Liver (tissue), 9 donors: ENCODE results near the gene TPRG1L. TPM values are rescaled to one million over a fixed set of nuclear protein-coding genes. Genes with fewer than 3 reads are reported as not detected.

Experiments used
- DNase-seq: peaks from one replicate; pipeline ENCODE4 v3.0.0-alpha.2; 2017; ENCODE audit warnings: low spot score
- H3K27ac ChIP-seq, 2 donors: one replicate each; pipeline ENCODE4 v1.7.0; 2013; ENCODE audit warnings: inconsistent platforms in 2 of 2, low read length in 2 of 2, control low read depth in 1 of 2, low read depth in 1 of 2, mild to moderate bottlenecking in 1 of 2
- H3K27me3 ChIP-seq, 4 donors: one replicate each; pipeline versions ENCODE4 v1.6.1 to v1.7.0; 2013; ENCODE audit warnings: low read length in 3 of 4, inconsistent platforms in 1 of 4, mild to moderate bottlenecking in 1 of 4, moderate library complexity in 1 of 4; ENCODE audit not compliant: control insufficient read depth in 4 of 4, insufficient read depth in 4 of 4
- H3K36me3 ChIP-seq, 4 donors: one replicate each; pipeline versions ENCODE4 v1.6.1 to v1.7.0; 2013; ENCODE audit warnings: low read length in 3 of 4, mild to moderate bottlenecking in 3 of 4, low read depth in 1 of 4, moderate library complexity in 1 of 4; ENCODE audit not compliant: control insufficient read depth in 4 of 4, insufficient read depth in 3 of 4
- H3K4me1 ChIP-seq, 4 donors: one replicate each; pipeline versions ENCODE4 v1.6.1 to v1.7.0; 2013; ENCODE audit warnings: low read length in 3 of 4, mild to moderate bottlenecking in 3 of 4, moderate library complexity in 1 of 4; ENCODE audit not compliant: control insufficient read depth in 4 of 4, insufficient read depth in 4 of 4
- H3K4me3 ChIP-seq, 3 donors: one replicate each; pipeline versions ENCODE4 v1.6.1 to v1.7.0; 2013; ENCODE audit warnings: low read length in 3 of 3, control low read depth in 1 of 3, low read depth in 1 of 3, mild to moderate bottlenecking in 1 of 3
- H3K9ac ChIP-seq, 2 donors: one replicate each; pipeline ENCODE4 v1.7.0; 2013; ENCODE audit warnings: low read length in 2 of 2, mild to moderate bottlenecking in 2 of 2, moderate library complexity in 2 of 2, control low read depth in 1 of 2, low read depth in 1 of 2
- H3K9me3 ChIP-seq, 4 donors: one replicate each; pipeline versions ENCODE4 v1.6.1 to v1.7.0; 2013; ENCODE audit warnings: low read length in 3 of 4; ENCODE audit not compliant: control insufficient read depth in 4 of 4
- ATF3 ChIP-seq: IDR thresholded peaks from 2 replicates; pipeline ENCODE4 v1.6.1; 2016; ENCODE audit warnings: antibody characterized with exemption
- CTCF ChIP-seq: fragments of 150-350 bp; IDR thresholded peaks from 2 replicates; pipeline ENCODE4 v1.5.1; 2017; ENCODE audit warnings: improper control_type of control experiment, low read depth, low read length; ENCODE audit not compliant: missing input control
- EGR1 ChIP-seq, 2 donors: IDR thresholded peaks; 2 replicates each; pipeline ENCODE4 v1.6.1; 2016 to 2018; ENCODE audit warnings: antibody characterized with exemption in 2 of 2, low read depth in 2 of 2
- FOXA1 ChIP-seq: IDR thresholded peaks from 2 replicates; pipeline ENCODE4 v1.6.1; 2016; ENCODE audit warnings: antibody characterized with exemption
- FOXA2 ChIP-seq: IDR thresholded peaks from 2 replicates; pipeline ENCODE4 v1.6.1; 2016; ENCODE audit warnings: antibody characterized with exemption
- GABPA ChIP-seq, 2 donors: IDR thresholded peaks in 1 of 2; conservative IDR thresholded peaks in 1 of 2; 2 replicates each; pipeline ENCODE4 v1.6.1; 2016; ENCODE audit warnings: antibody characterized with exemption in 2 of 2, mild to moderate bottlenecking in 1 of 2, moderate library complexity in 1 of 2
- HNF4A ChIP-seq, 2 donors: conservative IDR thresholded peaks; 2 replicates each; pipeline ENCODE4 v1.6.1; 2016; ENCODE audit warnings: antibody characterized with exemption in 2 of 2, mild to moderate bottlenecking in 2 of 2
- HNF4G ChIP-seq: IDR thresholded peaks from 2 replicates; pipeline ENCODE4 v1.6.1; 2016; ENCODE audit warnings: antibody characterized with exemption
- JUND ChIP-seq, 2 donors: IDR thresholded peaks; 2 replicates each; pipeline ENCODE4 v1.6.1; 2016; ENCODE audit warnings: antibody characterized with exemption in 2 of 2
- MAX ChIP-seq: IDR thresholded peaks from 2 replicates; pipeline ENCODE4 v1.6.1; 2016; ENCODE audit warnings: antibody characterized with exemption
- NR2F2 ChIP-seq: IDR thresholded peaks from 2 replicates; pipeline ENCODE4 v1.6.1; 2016; ENCODE audit warnings: antibody characterized with exemption
- RAD21 ChIP-seq, 2 donors: IDR thresholded peaks; 2 replicates each; pipeline ENCODE4 v1.6.1; 2016; ENCODE audit warnings: antibody characterized with exemption in 2 of 2, mild to moderate bottlenecking in 2 of 2
- REST ChIP-seq: IDR thresholded peaks from 2 replicates; pipeline ENCODE4 v1.6.1; 2016; ENCODE audit warnings: antibody characterized with exemption, mild to moderate bottlenecking
- RXRA ChIP-seq, 2 donors: IDR thresholded peaks; 2 replicates each; pipeline ENCODE4 v1.6.1; 2017 to 2018; ENCODE audit warnings: antibody characterized with exemption in 2 of 2, mild to moderate bottlenecking in 1 of 2
- SP1 ChIP-seq: IDR thresholded peaks from 2 replicates; pipeline ENCODE4 v1.6.1; 2018; ENCODE audit warnings: antibody characterized with exemption, mild to moderate bottlenecking
- TAF1 ChIP-seq: conservative IDR thresholded peaks from 2 replicates; pipeline ENCODE4 v1.6.1; 2016; ENCODE audit warnings: antibody characterized with exemption, mild to moderate bottlenecking
- YY1 ChIP-seq: IDR thresholded peaks from 2 replicates; pipeline ENCODE4 v1.6.1; 2016; ENCODE audit warnings: antibody characterized with exemption, mild to moderate bottlenecking
- ZBTB33 ChIP-seq: IDR thresholded peaks from 2 replicates; pipeline ENCODE4 v1.6.1; 2016; ENCODE audit warnings: antibody characterized with exemption
- whole genome bisulfite sequencing: extraction: QIAGEN DNeasy Blood & Tissue Kit; methylation state at CpG from one replicate; pipeline ENCODE4 v1.1.7; 2013; 5-methylcytosine and 5-hydroxymethylcytosine counted together
- polyA plus RNA-seq, 2 donors: library from polyadenylated mRNA; stranded (reverse) in 1 of 2; unstranded in 1 of 2; fragments of 200-250 nt in 1 of 2; fragments of >200 nt in 1 of 2; fragmentation: Nextera tagmentation in 1 of 2; extraction: Ambion mirVana in 1 of 2; gene quantifications; one replicate each; pipeline versions ENCODE4 v1.2.1 to v1.2.3, GENCODE V29; 2013 to 2015
- total RNA-seq, 2 donors: library from RNA; depleted of rRNA; stranded (reverse); fragments of >200 nt; gene quantifications; one replicate each; pipeline ENCODE4 v1.2.3, GENCODE V29; 2014
- donor health status: healthy.
- donor health status: healthy.
- donor health status: healthy.
- donor health status: healthy.
- donor health status: healthy.

The TPRG1L gene
- total and polyA plus RNA-seq, 4 donors = 29.3 to 51.0 (median 43.9) TPM

GRCh38 chr1:3614755-3615742 is 9.8 kb upstream of the TPRG1L start:
- Histone ChIP-seq H3K9ac (no peak overlapping the region), H3K27me3 (no peaks in the 10 kb centered on the region), H3K4me1 (peaks cover 7 to 13% (median 8%) of the 10 kb centered on the region in 4 donors), H3K27ac (no peak overlapping the region), H3K4me3 (no peak overlapping the region), H3K36me3 (no peaks in the 10 kb centered on the region), H3K9me3 (no peaks in the 10 kb centered on the region)
- TF ChIP-seq CTCF (peak; percentile 41), NR2F2 (no peak), FOXA1 (no peak), RAD21 (IDR thresholded peaks at IDR 0.05) (peak in 1 of 2 donors; percentile 66)
- DNase-seq = no peak
- WGBS = 58% methylated on average over 20 of the region's 20 CpGs

- 77% methylated on average over 9 of the region's 9 CpGs for WGBS
- H3K27ac ChIP-seq = no peak overlapping the region
- H3K36me3 ChIP-seq = no peaks in the 10 kb centered on the region
- no peak for TF ChIP-seq ZBTB33
- no peak for TF ChIP-seq FOXA1
- no peak for TF ChIP-seq JUND (IDR thresholded peaks at IDR 0.05)
- TF ChIP-seq RAD21 (IDR thresholded peaks at IDR 0.05) = no peak
- TF ChIP-seq NR2F2 = no peak
- TF ChIP-seq RXRA (IDR thresholded peaks at IDR 0.05) = no peak
- no peak for TF ChIP-seq EGR1 (IDR thresholded peaks at IDR 0.05; ENCODE audit: low read depth in 2 of 2)
- TF ChIP-seq FOXA2 = no peak
- no peak for TF ChIP-seq YY1
- TF ChIP-seq GABPA (IDR thresholded peaks at IDR 0.05 in 1 of 2, conservative IDR thresholded peaks at IDR 0.05 in 1 of 2) = no peak
- no peak for TF ChIP-seq TAF1
- no peak for TF ChIP-seq HNF4A (conservative IDR thresholded peaks at IDR 0.05)
- TF ChIP-seq REST = no peak
- no peak for TF ChIP-seq MAX
- TF ChIP-seq CTCF = no peak
- TF ChIP-seq ATF3 = no peak
- TF ChIP-seq HNF4G = no peak
- no peak for TF ChIP-seq SP1
- H3K4me1 ChIP-seq = peaks cover 2 to 10% (median 7%) of the 10 kb centered on the region in 4 donors
- no peaks in the 10 kb centered on the region for H3K27me3 ChIP-seq
- H3K9ac ChIP-seq = no peak overlapping the region
- no peaks in the 10 kb centered on the region for H3K9me3 ChIP-seq
- DNase-seq = no peak
- no peak overlapping the region for H3K4me3 ChIP-seq
Measured at GRCh38 chr1:3616861-3617260, 8.0 kb upstream of the TPRG1L start.
